Gastroesophageal sphincter (tissue), 4 donors: ENCODE measurements around the gene OPCML. TPM values are rescaled to one million over a fixed set of nuclear protein-coding genes. Genes with fewer than 3 reads are reported as not detected.

Experiments
- ATAC-seq: fragments of 150-250 bp; one replicate; pipeline ENCODE4 v1.9.1; 2016; ENCODE audit warnings: mild to moderate bottlenecking, moderate library complexity
- H3K27ac ChIP-seq, 4 donors: fragments of 200-600 bp; sonication (generic) in 3 of 4; 1 replicate in 3 of 4; 2 replicates in 1 of 4; pipeline ENCODE4 v1.5.1; 2016 to 2019
- H3K27me3 ChIP-seq: fragments of 200-600 bp; sonication (generic); one replicate; pipeline ENCODE4 v1.5.1; 2019
- H3K36me3 ChIP-seq, 2 donors: fragments of 200-600 bp; sonication (generic); one replicate each; pipeline ENCODE4 v1.5.1; 2019; ENCODE audit warnings: control low read depth in 1 of 2
- H3K4me1 ChIP-seq, 3 donors: fragments of 200-600 bp; sonication (generic); 1 replicate in 2 of 3; 2 replicates in 1 of 3; pipeline ENCODE4 v1.5.1; 2016 to 2019; ENCODE audit warnings: control low read depth in 2 of 3
- H3K4me3 ChIP-seq, 2 donors: fragments of 200-600 bp; sonication (generic); one replicate each; pipeline ENCODE4 v1.5.1; 2019; ENCODE audit warnings: mild to moderate bottlenecking in 1 of 2, moderate library complexity in 1 of 2
- H3K9me3 ChIP-seq, 3 donors: fragments of 200-600 bp; sonication (generic); one replicate each; pipeline ENCODE4 v1.5.1; 2017 to 2019; ENCODE audit warnings: control low read depth in 2 of 3
- EP300 ChIP-seq: sonication (generic); formaldehyde crosslinking; IDR thresholded peaks from one replicate; pipeline ENCODE4 v1.6.1; 2017; ENCODE audit warnings: antibody characterized with exemption, mild to moderate bottlenecking
- POLR2A ChIP-seq, 2 donors: fragments of 450-650 bp; IDR thresholded peaks; one replicate each; pipeline ENCODE4 v1.6.1; 2017; ENCODE audit warnings: antibody characterized with exemption in 2 of 2, mild to moderate bottlenecking in 2 of 2, moderate library complexity in 1 of 2
- POLR2AphosphoS5 ChIP-seq: sonication (generic); formaldehyde crosslinking; IDR thresholded peaks from one replicate; pipeline ENCODE4 v1.6.1; 2017; ENCODE audit warnings: antibody characterized with exemption
- WGBS, 2 donors: methylation state at CpG; one replicate each; pipeline ENCODE4 v1.1.5; 2018; ENCODE audit warnings: low coverage in 1 of 2; 5-methylcytosine and 5-hydroxymethylcytosine counted together
- total RNA-seq, 4 donors: library from RNA; depleted of rRNA; stranded (reverse); fragments of >200 nt; gene quantifications; one replicate each; pipeline ENCODE4 v1.1.0, GENCODE V29; 2016
- TF ChIP-seq, protein P1 (sequence below), 4 experiments: fragments of 200-600 bp in 2 of 4; fragments of 450-650 bp in 2 of 4; sonication (generic) in 1 of 4; IDR thresholded peaks; one replicate each; pipeline ENCODE4 v1.5.1; 2017 to 2019; ENCODE audit warnings: antibody characterized with exemption in 4 of 4, mild to moderate bottlenecking in 2 of 4, moderate library complexity in 2 of 4

Gene OPCML
- total RNA-seq, 4 donors from 2014 or later: 0.13 to 0.93 (median 0.33) TPM

DNA sequence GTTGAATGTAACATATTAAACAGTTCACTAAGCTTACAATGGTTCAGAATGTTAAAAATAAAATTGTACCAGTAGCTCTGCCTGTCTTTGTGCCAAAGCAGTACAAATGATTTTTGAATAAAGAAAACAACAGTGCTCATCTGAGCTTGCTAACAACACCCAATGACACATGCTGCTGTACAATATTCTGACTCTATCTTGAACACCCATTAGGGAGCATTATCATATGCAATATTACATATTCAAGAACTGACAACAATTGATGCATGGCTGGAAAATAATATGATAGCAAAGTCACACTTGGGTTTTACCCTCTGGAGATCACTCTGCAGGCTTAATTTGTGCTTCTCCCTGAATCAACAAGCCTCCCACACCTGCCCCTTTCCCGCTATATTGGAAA, 953.7 kb downstream of the OPCML start:
- WGBS, 2 donors: 67 to 100% methylated on average over 1 of the region's 1 CpG
- no peaks in the 10 kb centered on the region for H3K4me1 ChIP-seq
- H3K4me3 ChIP-seq: no peak overlapping the region
- H3K36me3 ChIP-seq: no peaks in the 10 kb centered on the region
- H3K27me3 ChIP-seq: no peaks in the 10 kb centered on the region
- peaks cover 0 to 8% (median 0%) of the 10 kb centered on the region in 3 donors for H3K9me3 ChIP-seq
- no peak for ATAC-seq
- H3K27ac ChIP-seq: no peak overlapping the region
- TF ChIP-seq POLR2AphosphoS5: no peak
- TF ChIP-seq, protein P1, sequence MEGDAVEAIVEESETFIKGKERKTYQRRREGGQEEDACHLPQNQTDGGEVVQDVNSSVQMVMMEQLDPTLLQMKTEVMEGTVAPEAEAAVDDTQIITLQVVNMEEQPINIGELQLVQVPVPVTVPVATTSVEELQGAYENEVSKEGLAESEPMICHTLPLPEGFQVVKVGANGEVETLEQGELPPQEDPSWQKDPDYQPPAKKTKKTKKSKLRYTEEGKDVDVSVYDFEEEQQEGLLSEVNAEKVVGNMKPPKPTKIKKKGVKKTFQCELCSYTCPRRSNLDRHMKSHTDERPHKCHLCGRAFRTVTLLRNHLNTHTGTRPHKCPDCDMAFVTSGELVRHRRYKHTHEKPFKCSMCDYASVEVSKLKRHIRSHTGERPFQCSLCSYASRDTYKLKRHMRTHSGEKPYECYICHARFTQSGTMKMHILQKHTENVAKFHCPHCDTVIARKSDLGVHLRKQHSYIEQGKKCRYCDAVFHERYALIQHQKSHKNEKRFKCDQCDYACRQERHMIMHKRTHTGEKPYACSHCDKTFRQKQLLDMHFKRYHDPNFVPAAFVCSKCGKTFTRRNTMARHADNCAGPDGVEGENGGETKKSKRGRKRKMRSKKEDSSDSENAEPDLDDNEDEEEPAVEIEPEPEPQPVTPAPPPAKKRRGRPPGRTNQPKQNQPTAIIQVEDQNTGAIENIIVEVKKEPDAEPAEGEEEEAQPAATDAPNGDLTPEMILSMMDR (IDR thresholded peaks at IDR 0.05): no peak
- TF ChIP-seq EP300: no peak
- no peak for TF ChIP-seq POLR2A (IDR thresholded peaks at IDR 0.05)

DNA sequence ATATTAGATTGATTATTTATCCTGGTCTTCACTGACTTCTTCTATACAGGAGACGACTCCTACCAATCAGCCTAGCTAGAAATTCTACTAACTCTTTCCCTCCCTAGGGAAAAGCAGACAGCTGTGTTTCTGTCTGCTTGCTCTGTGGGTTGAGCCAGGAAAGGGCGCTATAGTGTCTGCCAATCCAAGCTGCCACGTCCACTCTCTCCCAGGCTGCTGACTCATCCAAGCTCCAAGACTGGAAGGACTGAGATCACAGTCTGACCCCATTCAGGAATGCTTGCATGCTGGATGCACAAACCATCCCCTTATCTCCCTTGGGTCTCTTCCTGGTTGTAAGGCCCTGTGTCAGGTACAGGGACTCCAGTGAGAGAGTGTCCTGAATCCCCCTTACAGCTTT, 955.6 kb downstream of the OPCML start:
- Histone ChIP-seq H3K9me3 (peaks cover 0 to 15% (median 0%) of the 10 kb centered on the region in 3 donors), H3K4me1 (no peaks in the 10 kb centered on the region), H3K4me3 (no peak overlapping the region), H3K27me3 (no peaks in the 10 kb centered on the region), H3K27ac (no peak overlapping the region), H3K36me3 (no peaks in the 10 kb centered on the region)
- no peak for TF ChIP-seq POLR2A (IDR thresholded peaks at IDR 0.05)
- TF ChIP-seq, protein P1 (IDR thresholded peaks at IDR 0.05): no peak
- TF ChIP-seq POLR2AphosphoS5: no peak
- TF ChIP-seq EP300: no peak
- 63% methylated on average over 1 of the region's 3 CpGs; no CpG with 5 or more reads in 1 of the 2 donors for WGBS, 2 donors
- ATAC-seq: no peak

DNA sequence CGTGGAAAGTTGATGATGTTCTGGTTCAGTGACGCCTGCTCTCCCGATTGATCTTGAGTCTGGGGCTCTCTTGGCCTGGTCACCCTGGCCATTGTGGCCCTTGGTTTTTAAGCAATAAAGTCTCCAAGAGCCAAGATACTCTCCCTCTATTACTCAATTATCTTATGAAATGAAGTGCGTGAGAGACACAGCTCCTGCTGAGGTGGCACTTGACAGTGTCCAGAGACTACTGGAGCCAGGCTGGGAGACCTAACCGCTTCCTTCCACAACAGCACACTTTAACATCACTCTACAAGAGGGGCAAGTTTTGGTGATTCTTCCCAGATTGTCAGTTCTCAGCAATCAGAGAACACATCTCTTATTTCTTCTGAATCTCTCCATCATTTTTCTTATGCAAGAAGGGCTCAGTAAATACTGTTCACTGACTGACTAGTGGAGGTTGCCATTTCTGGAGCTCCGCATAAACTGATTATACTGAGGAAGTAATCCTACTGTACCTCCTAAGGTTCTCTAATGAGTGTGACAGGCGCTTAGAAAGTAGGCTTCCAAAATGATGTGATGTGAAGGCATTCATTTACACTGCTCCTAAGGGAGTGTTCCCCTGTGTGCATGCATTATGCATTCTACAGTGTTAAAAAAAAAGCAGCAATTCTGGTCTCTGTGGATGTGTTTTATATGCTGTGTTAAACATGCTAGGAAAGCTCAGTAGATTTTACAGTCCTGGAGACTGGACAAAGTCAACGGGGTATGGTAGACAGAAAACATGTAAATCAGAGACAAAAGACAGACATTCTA, 968.0 kb downstream of the OPCML start:
- Histone ChIP-seq H3K27me3 (peaks cover 6% of the 10 kb centered on the region), H3K36me3 (no peaks in the 10 kb centered on the region), H3K4me1 (no peaks in the 10 kb centered on the region), H3K27ac (no peak overlapping the region), H3K9me3 (peaks cover 0 to 6% (median 0%) of the 10 kb centered on the region in 3 donors), H3K4me3 (no peak overlapping the region)
- TF ChIP-seq EP300: no peak
- TF ChIP-seq, protein P1 (IDR thresholded peaks at IDR 0.05): no peak
- no peak for TF ChIP-seq POLR2A (IDR thresholded peaks at IDR 0.05)
- TF ChIP-seq POLR2AphosphoS5: no peak
- 84 to 87% methylated on average over 3 to 5 of the region's 8 CpGs for WGBS, 2 donors
- no peak for ATAC-seq

DNA sequence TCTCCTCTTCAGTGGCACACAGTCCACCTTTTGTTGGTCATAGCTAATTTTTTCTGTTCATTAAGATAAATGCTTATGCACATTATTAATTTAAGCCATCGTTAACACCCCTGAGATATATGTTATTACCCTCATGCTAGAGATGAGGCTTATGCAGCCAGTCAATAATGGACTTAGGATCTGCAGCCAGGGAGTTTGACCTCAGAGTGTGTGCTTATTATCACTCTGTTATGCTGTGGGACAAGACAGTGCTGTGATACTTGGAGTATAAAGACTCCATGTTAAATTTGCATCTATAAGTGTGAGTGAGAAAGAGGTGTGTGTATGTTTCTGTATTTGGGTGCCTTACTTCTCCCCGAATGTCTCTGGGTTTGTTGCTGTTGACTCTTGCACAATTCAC, 969.3 kb downstream of the OPCML start:
- 84 to 91% methylated on average over 2 of the region's 2 CpGs for WGBS, 2 donors
- no peak for ATAC-seq

More for the DNA sequence above, 969.3 kb downstream of the OPCML start:
- TF ChIP-seq EP300 (no peak), POLR2A (IDR thresholded peaks at IDR 0.05) (no peak), POLR2AphosphoS5 (no peak)
- TF ChIP-seq, protein P1 (IDR thresholded peaks at IDR 0.05): no peak
- H3K9me3 ChIP-seq: no peaks in the 10 kb centered on the region
- H3K4me3 ChIP-seq: no peak overlapping the region
- H3K36me3 ChIP-seq: no peaks in the 10 kb centered on the region
- peaks cover 6% of the 10 kb centered on the region for H3K27me3 ChIP-seq
- no peak overlapping the region for H3K27ac ChIP-seq
- H3K4me1 ChIP-seq: no peaks in the 10 kb centered on the region
